ENCODE results near the gene MYO15B.

DNA sequence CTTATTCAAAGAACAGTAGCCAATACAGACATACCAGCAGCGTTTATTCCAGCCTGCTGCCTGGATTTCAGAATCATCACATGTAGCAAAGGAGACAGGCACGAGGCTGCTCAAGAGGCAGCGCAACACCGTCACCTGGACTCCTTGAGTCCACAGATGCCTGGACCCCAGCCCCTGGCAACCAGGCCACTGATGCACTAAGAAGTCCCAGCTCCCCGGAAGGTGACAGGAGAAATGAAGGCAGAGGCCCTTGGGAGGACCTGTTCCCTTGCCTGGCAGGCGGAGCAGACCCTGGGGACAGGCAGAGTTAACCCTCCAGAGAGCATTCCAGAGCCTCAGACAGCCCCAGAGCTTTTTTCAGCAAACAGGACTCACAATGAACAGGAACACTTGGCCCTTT lies 62.1 kb downstream of the MYO15B start:
- TF ChIP-seq CTCF (IDR thresholded peaks at IDR 0.05; ENCODE audit: insufficient read depth, low read length) (no peak), POLR2AphosphoS5 (IDR thresholded peaks at IDR 0.05; ENCODE audit: low read depth) (no peak), SPI1 (IDR thresholded peaks at IDR 0.05; ENCODE audit: borderline replicate concordance, low read depth) (no peak), REST (IDR thresholded peaks at IDR 0.05; ENCODE audit: insufficient replicate concordance, low read depth) (no peak)
